Stomach (tissue), 9 donors: Measurements from ENCODE around the gene TMA7B. TPM values are rescaled to one million over a fixed set of nuclear protein-coding genes. Genes with fewer than 3 reads are reported as not detected.
A peak's percentile ranks its signal among the peaks of the same experiment; 100 is the strongest.

Experiments used
- DNase-seq, 2 donors: peaks; one replicate each; pipeline versions ENCODE4 v3.0.0 to v3.0.0-alpha.2; 2013 to 2019
- H3K27ac ChIP-seq, 5 donors: fragments of 200-600 bp in 4 of 5; sonication (generic) in 4 of 5; one replicate each; pipeline ENCODE4 v1.5.1; 2013 to 2019; ENCODE audit warnings: mild to moderate bottlenecking in 1 of 5, moderate library complexity in 1 of 5
- H3K27me3 ChIP-seq, 3 donors: fragments of 200-600 bp; sonication (generic); one replicate each; pipeline ENCODE4 v1.5.1; 2017 to 2019; ENCODE audit warnings: mixed run types in 1 of 3
- H3K36me3 ChIP-seq, 4 donors: fragments of 200-600 bp; sonication (generic); 1 replicate in 3 of 4; 2 replicates in 1 of 4; pipeline ENCODE4 v1.5.1; 2016 to 2019
- H3K4me1 ChIP-seq, 4 donors: fragments of 200-600 bp; sonication (generic); one replicate each; pipeline ENCODE4 v1.5.1; 2016 to 2019
- H3K4me3 ChIP-seq, 4 donors: fragments of 200-600 bp; sonication (generic) in 3 of 4; one replicate each; pipeline ENCODE4 v1.5.1; 2016 to 2019; ENCODE audit warnings: mild to moderate bottlenecking in 1 of 4
- H3K9me3 ChIP-seq, 4 donors: fragments of 200-600 bp; sonication (generic); one replicate each; pipeline ENCODE4 v1.5.1; 2016 to 2019
- EP300 ChIP-seq: sonication (generic); formaldehyde crosslinking; IDR thresholded peaks from one replicate; pipeline ENCODE4 v1.6.1; 2017; ENCODE audit warnings: antibody characterized with exemption
- POLR2A ChIP-seq, 4 donors: fragments of 450-650 bp; IDR thresholded peaks; one replicate each; pipeline ENCODE4 v1.6.1; 2016; ENCODE audit warnings: antibody characterized with exemption in 4 of 4, control low read depth in 2 of 4, mild to moderate bottlenecking in 1 of 4, moderate library complexity in 1 of 4
- POLR2AphosphoS5 ChIP-seq, 3 donors: sonication (generic); formaldehyde crosslinking; IDR thresholded peaks; one replicate each; pipeline ENCODE4 v1.6.1; 2016; ENCODE audit warnings: antibody characterized with exemption in 3 of 3
- WGBS, 5 donors: extraction: QIAGEN DNeasy Blood & Tissue Kit in 3 of 5; methylation state at CpG; one replicate each; pipeline versions ENCODE4 v1.1.5 to v1.1.7; 2013 to 2018; 5-methylcytosine and 5-hydroxymethylcytosine counted together
- intact Hi-C: fragments of 100-400 bp; cut with DNase I; formaldehyde crosslinking; loops from one replicate; pipeline ENCODE4 v1.15.1; 2023; ENCODE audit warnings: low total_unique reads
- polyA plus RNA-seq, 3 donors: library from polyadenylated mRNA; stranded (reverse); fragments of 200-250 nt; gene quantifications; one replicate each; pipeline ENCODE4 v1.2.3, GENCODE V29; 2013
- total RNA-seq, 5 donors: library from RNA; depleted of rRNA; stranded (reverse); fragments of >200 nt; gene quantifications; one replicate each; pipeline versions ENCODE4 v1.1.0 to v1.2.3, GENCODE V29; 2014 to 2016
- TF ChIP-seq, protein P1 (sequence below), 7 experiments: fragments of 450-650 bp in 4 of 7; fragments of 200-600 bp in 3 of 7; sonication (generic) in 3 of 7; IDR thresholded peaks; one replicate each; pipeline ENCODE4 v1.5.1; 2016 to 2019; ENCODE audit warnings: antibody characterized with exemption in 7 of 7, control low read depth in 2 of 7, mild to moderate bottlenecking in 1 of 7
- donor health status: healthy with polysubstance abuse.
- donor health status: Bipolar disorder and iron deficiency.
- donor health status: healthy.

The TMA7B gene
- total and polyA plus RNA-seq, 8 donors: 1.1 to 1.3 TPM; not detected in 6

DNA sequence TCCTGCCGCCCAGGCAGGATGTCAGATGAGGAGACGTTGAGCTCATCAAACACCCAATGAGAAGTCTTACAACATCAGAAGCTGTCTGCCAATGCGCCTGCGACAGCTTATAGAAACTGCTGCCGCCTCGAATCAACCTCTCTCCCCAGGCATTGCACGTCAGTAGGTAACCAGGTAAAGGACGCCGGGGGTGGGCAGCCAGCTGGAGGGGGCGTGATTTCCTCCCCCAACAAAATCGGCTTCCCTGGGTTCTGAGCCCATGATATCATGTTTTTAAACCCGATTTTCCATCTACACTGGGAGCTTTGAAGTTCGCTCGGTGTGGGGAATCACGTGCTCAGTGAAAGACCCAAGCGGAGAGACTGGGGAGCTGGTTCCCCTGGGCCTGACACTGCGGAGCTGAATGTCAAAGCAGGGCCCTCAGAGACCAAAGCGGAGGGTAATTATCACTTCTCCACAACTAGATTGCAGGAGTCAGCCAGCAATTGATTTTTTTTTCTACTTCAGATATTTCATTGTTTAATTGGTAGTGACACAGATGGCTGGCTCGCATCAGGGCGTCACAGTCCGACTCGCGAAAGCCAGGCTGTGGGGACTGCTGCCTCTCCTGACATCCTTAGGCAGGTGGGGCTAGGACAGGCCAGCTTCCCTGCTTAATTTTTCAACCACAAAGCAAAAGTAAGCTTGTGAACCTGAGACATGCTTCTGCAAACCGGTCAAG lies 49.9 kb downstream of the TMA7B start:
- Histone ChIP-seq H3K4me1 (peaks cover 2 to 37% (median 26%) of the 10 kb centered on the region in 4 donors), H3K36me3 (no peaks in the 10 kb centered on the region), H3K27ac (no peak overlapping the region), H3K9me3 (no peaks in the 10 kb centered on the region), H3K4me3 (no peak overlapping the region), H3K27me3 (peaks cover 0 to 34% (median 0%) of the 10 kb centered on the region in 3 donors)
- peak in 1 of 2 donors; percentile 50 for DNase-seq
- intact Hi-C loops: no loop called here
- 58 to 74% (median 69%) methylated on average over 24 of the region's 24 CpGs for WGBS, 5 donors
- TF ChIP-seq POLR2A (IDR thresholded peaks at IDR 0.05) (no peak), EP300 (no peak), POLR2AphosphoS5 (IDR thresholded peaks at IDR 0.05) (no peak)
- TF ChIP-seq, protein P1, sequence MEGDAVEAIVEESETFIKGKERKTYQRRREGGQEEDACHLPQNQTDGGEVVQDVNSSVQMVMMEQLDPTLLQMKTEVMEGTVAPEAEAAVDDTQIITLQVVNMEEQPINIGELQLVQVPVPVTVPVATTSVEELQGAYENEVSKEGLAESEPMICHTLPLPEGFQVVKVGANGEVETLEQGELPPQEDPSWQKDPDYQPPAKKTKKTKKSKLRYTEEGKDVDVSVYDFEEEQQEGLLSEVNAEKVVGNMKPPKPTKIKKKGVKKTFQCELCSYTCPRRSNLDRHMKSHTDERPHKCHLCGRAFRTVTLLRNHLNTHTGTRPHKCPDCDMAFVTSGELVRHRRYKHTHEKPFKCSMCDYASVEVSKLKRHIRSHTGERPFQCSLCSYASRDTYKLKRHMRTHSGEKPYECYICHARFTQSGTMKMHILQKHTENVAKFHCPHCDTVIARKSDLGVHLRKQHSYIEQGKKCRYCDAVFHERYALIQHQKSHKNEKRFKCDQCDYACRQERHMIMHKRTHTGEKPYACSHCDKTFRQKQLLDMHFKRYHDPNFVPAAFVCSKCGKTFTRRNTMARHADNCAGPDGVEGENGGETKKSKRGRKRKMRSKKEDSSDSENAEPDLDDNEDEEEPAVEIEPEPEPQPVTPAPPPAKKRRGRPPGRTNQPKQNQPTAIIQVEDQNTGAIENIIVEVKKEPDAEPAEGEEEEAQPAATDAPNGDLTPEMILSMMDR (IDR thresholded peaks at IDR 0.05): no peak

DNA sequence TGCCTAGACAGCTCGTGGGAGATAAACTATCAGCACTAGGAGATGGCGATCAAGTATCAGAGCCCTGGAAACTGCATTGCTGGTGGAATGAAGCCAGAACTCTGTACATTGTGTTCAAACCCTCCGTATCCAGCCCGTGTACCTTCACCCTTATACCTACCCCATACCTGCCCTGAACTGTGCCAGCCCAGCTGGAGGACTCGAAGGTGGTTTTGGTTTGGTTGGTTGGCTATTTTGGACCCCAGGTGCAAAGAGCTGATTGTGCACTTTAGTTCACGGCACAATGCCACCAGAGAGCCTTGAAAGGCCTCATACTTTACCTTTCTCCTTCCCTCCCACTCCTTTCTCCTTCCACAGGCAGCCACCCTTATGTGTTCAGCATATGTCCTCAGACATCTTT lies 50.5 kb downstream of the TMA7B start:
- Histone ChIP-seq H3K27me3 (peaks cover 0 to 34% (median 0%) of the 10 kb centered on the region in 3 donors), H3K36me3 (no peaks in the 10 kb centered on the region), H3K9me3 (no peaks in the 10 kb centered on the region), H3K4me3 (no peak overlapping the region), H3K27ac (no peak overlapping the region), H3K4me1 (peaks cover 8 to 41% (median 32%) of the 10 kb centered on the region in 4 donors)
- DNase-seq: no peak
- TF ChIP-seq POLR2A (IDR thresholded peaks at IDR 0.05): no peak
- TF ChIP-seq POLR2AphosphoS5 (IDR thresholded peaks at IDR 0.05): no peak
- TF ChIP-seq, protein P1 (IDR thresholded peaks at IDR 0.05): no peak
- TF ChIP-seq EP300: no peak
- 69 to 84% (median 73%) methylated on average over 6 of the region's 6 CpGs for WGBS, 5 donors
- intact Hi-C loops: no loop called here

Other genes starting within 250 kb of the TMA7B start
- gene ENTHD1, start 66.6 kb upstream of the TMA7B start, total RNA-seq: not detected
- not detected for gene ENTHD1, start 66.6 kb upstream of the TMA7B start, polyA plus RNA-seq
- 10 to 100 TPM in 2 of 5 donors, 1 to 10 TPM in 1, not detected in 2; 3.5 to 29.1 (median 17.0) TPM for gene GRAP2, start 59.3 kb upstream of the TMA7B start, total RNA-seq
- gene GRAP2, start 59.3 kb upstream of the TMA7B start, polyA plus RNA-seq: 1 to 10 TPM in 2 of 3 donors, under 1 TPM in 1; 0.45 to 2.6 (median 1.2) TPM
- 10 to 100 TPM in 2 of 5 donors, 1 to 10 TPM in 2, under 1 TPM in 1; under 0.01 to 17.4 (median 7.3) TPM for gene FAM83F, start 34.6 kb downstream of the TMA7B start, total RNA-seq
- gene FAM83F, start 34.6 kb downstream of the TMA7B start, polyA plus RNA-seq: 10 to 100 TPM in 1 of 3 donors, 1 to 10 TPM in 2; 5.7 to 14.2 (median 7.8) TPM
- gene TNRC6B, start 217.5 kb downstream of the TMA7B start, total RNA-seq: 100 to 1,000 TPM in 1 of 5 donors, 10 to 100 TPM in 4; 13.6 to 316 (median 47.9) TPM
- 1 to 10 TPM in 1 of 3 donors, under 1 TPM in 2; 0.88 to 5.8 (median 0.92) TPM for gene TNRC6B, start 217.5 kb downstream of the TMA7B start, polyA plus RNA-seq